Testis (tissue), 3 donors: Measurements from ENCODE around the gene C1QB. TPM values are rescaled to one million over a fixed set of nuclear protein-coding genes. Genes with fewer than 3 reads are reported as not detected.
A peak's percentile ranks its signal among the peaks of the same experiment; 100 is the strongest.
"Not testable (repeated sequence)": the region's sequence is repeated elsewhere in the genome, so short reads cannot be mapped to it uniquely, and the experiment has no call there.

Experiments
- DNase-seq: peaks from one replicate; pipeline ENCODE4 v3.0.0-alpha.2; 2019
- H3K27ac ChIP-seq, 2 donors: fragments of 200-600 bp; sonication (generic); one replicate each; pipeline ENCODE4 v1.5.1; 2019
- H3K27me3 ChIP-seq: fragments of 200-600 bp; sonication (generic); one replicate; pipeline ENCODE4 v1.5.1; 2019
- H3K36me3 ChIP-seq: fragments of 200-600 bp; sonication (generic); one replicate; pipeline ENCODE4 v1.5.1; 2017; ENCODE audit warnings: low read depth; ENCODE audit errors: missing control alignments
- H3K4me1 ChIP-seq: fragments of 200-600 bp; sonication (generic); one replicate; pipeline ENCODE4 v1.5.1; 2019
- H3K4me3 ChIP-seq, 2 donors: fragments of 200-600 bp; sonication (generic); one replicate each; pipeline ENCODE4 v1.5.1; 2017 to 2019
- H3K9me3 ChIP-seq: fragments of 200-600 bp; sonication (generic); one replicate; pipeline ENCODE4 v1.5.1; 2017
- CTCF ChIP-seq, 3 experiments: fragments of 450-650 bp in 2 of 3; fragments of 200-600 bp in 1 of 3; sonication (generic) in 1 of 3; IDR thresholded peaks; one replicate each; pipeline ENCODE4 v1.5.1; 2016 to 2019; ENCODE audit warnings: antibody characterized with exemption in 3 of 3, mild to moderate bottlenecking in 2 of 3, moderate library complexity in 1 of 3
- POLR2A ChIP-seq: fragments of 450-650 bp; IDR thresholded peaks from one replicate; pipeline ENCODE4 v1.6.1; 2017; ENCODE audit warnings: antibody characterized with exemption, mild to moderate bottlenecking, moderate library complexity
- WGBS, 2 donors: methylation state at CpG; one replicate each; pipeline ENCODE4 v1.1.5; 2018; 5-methylcytosine and 5-hydroxymethylcytosine counted together
- intact Hi-C: fragments of 100-400 bp; cut with DNase I; formaldehyde crosslinking; loops from one replicate; pipeline ENCODE4 v1.15.1; 2023; ENCODE audit warnings: low total_unique reads
- polyA plus RNA-seq: library from polyadenylated mRNA; stranded (reverse); fragments of 350-450 nt; fragmentation: Illumina TruSeq; extraction: RNeasy Lipid Tissue Mini Kit (QIAGEN cat#74804); gene quantifications from one replicate; pipeline ENCODE4 v1.2.3, GENCODE V29; 2014; ENCODE audit warnings: low read depth, low replicate concordance; ENCODE audit not compliant: insufficient read depth
- total RNA-seq, 2 donors: library from RNA; depleted of rRNA; stranded (reverse); fragments of >200 nt; gene quantifications; one replicate each; pipeline ENCODE4 v1.2.3, GENCODE V29; 2016

Gene C1QB
- total and polyA plus RNA-seq, 3 donors from 2014 or later = 16.8 to 155 (median 66.0) TPM

- 71 to 89% methylated on average over 7 to 8 of the region's 8 CpGs for WGBS, 2 donors
- no peaks in the 10 kb centered on the region for H3K4me1 ChIP-seq
- H3K9me3 ChIP-seq = no peaks in the 10 kb centered on the region
- intact Hi-C loops = no loop called here
- no peak overlapping the region for H3K4me3 ChIP-seq
- DNase-seq = no peak
- H3K27me3 ChIP-seq = no peaks in the 10 kb centered on the region
- H3K27ac ChIP-seq = no peak overlapping the region
- H3K36me3 ChIP-seq = no peaks in the 10 kb centered on the region
- no peak for TF ChIP-seq CTCF (IDR thresholded peaks at IDR 0.05)
- no peak for TF ChIP-seq POLR2A
These were observed 10.0 kb downstream of the C1QB start for GRCh38 chr1:22662986-22663408.

GRCh38 chr1:22665752-22666151 lies 12.7 kb downstream of the C1QB start:
- Histone ChIP-seq H3K9me3 (no peaks in the 10 kb centered on the region), H3K27ac (no peak overlapping the region), H3K4me1 (no peaks in the 10 kb centered on the region), H3K27me3 (no peaks in the 10 kb centered on the region), H3K36me3 (no peaks in the 10 kb centered on the region), H3K4me3 (no peak overlapping the region)
- DNase-seq = peak; percentile 63
- intact Hi-C loops = no loop called here
- WGBS, 2 donors = 34 to 42% methylated on average over 7 of the region's 7 CpGs
- no peak for TF ChIP-seq POLR2A
- peak in 2 of 3 experiments; percentile 42 to 56 for TF ChIP-seq CTCF (IDR thresholded peaks at IDR 0.05)

GRCh38 chr1:22666412-22666811 lies 13.4 kb downstream of the C1QB start:
- intact Hi-C loops = no loop called here

GRCh38 chr1:22668840-22669239 lies 15.8 kb downstream of the C1QB start:
- DNase-seq, intact Hi-C loops: not testable (repeated sequence)
- WGBS, 2 donors = 92 to 96% methylated on average over 2 of the region's 2 CpGs

More at GRCh38 chr1:22666412-22666811, 13.4 kb downstream of the C1QB start:
- Histone ChIP-seq H3K9me3 (no peaks in the 10 kb centered on the region), H3K4me1 (no peaks in the 10 kb centered on the region), H3K36me3 (no peaks in the 10 kb centered on the region), H3K4me3 (no peak overlapping the region), H3K27me3 (no peaks in the 10 kb centered on the region), H3K27ac (no peak overlapping the region)
- TF ChIP-seq CTCF (IDR thresholded peaks at IDR 0.05) (no peak), POLR2A (no peak)
- no peak for DNase-seq
- 40 to 56% methylated on average over 2 of the region's 2 CpGs for WGBS, 2 donors

GRCh38 chr1:22670352-22670975 lies 17.4 kb downstream of the C1QB start:
- H3K4me1 ChIP-seq = no peaks in the 10 kb centered on the region
- H3K36me3 ChIP-seq = no peaks in the 10 kb centered on the region
- WGBS, 2 donors = 78 to 83% methylated on average over 12 of the region's 12 CpGs
- no peak for DNase-seq
- TF ChIP-seq POLR2A (no peak), CTCF (IDR thresholded peaks at IDR 0.05) (no peak)
- no peaks in the 10 kb centered on the region for H3K9me3 ChIP-seq
- no peak overlapping the region for H3K27ac ChIP-seq
- H3K27me3 ChIP-seq = no peaks in the 10 kb centered on the region
- no peak overlapping the region for H3K4me3 ChIP-seq
- intact Hi-C loops = no loop called here

More at GRCh38 chr1:22668840-22669239, 15.8 kb downstream of the C1QB start:
- H3K4me3 ChIP-seq, H3K9me3 ChIP-seq, H3K27me3 ChIP-seq, H3K27ac ChIP-seq, H3K4me1 ChIP-seq, H3K36me3 ChIP-seq: not testable (repeated sequence)
